ENCODE results near the gene PGF. TPM values are rescaled to one million over a fixed set of nuclear protein-coding genes. Genes with fewer than 3 reads are reported as not detected.

Gene PGF
- total RNA-seq, 1 donor from 2014 or later = 3.2 TPM

DNA sequence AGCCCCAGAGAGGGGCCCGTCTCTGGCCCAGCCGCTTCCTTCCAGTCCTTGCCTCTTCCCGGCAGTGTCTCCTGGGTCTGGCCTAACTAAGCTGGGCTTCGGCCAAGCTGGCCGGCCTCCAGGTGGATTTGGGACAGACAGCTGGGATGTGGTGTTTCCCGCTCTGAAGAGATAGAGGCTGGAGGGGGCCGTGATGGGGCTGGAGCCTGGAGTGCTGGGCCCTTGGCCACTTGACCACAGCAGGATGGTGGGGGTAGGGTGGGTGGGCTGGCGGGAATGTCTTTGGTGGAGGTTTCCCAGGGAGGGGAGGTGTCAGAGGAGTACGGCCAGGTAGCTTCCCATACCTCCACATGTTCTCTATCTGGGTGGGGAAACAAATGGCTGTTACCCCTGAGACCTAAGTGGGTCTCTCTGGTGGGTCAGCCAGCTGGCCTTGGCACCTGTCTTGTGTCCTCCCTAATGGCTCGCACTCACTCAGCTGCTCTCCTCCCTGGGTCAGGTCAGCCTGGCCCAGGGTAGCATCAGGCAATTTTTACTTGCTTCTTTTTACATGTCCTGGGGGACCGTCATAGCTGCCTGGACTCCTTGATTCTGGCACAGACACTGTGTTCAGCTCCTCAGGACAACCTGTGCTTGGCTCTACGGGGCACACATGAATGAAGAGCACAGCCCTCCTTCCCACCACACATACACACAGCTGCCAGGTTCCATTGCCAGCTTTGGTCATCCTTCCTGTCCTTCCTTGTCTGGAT lies 19.8 kb upstream of the PGF start:
- Mint-ChIP-seq H3K4me1 (ENCODE audit: low read depth) (peaks cover 33% of the 10 kb centered on the region), H3K27ac (ENCODE audit: unreplicated experiment) (no peak overlapping the region), H3K36me3 (ENCODE audit: low read depth) (no peaks in the 10 kb centered on the region), H3K27me3 (ENCODE audit: low read depth) (no peaks in the 10 kb centered on the region), H3K4me3 (ENCODE audit: unreplicated experiment) (no peak overlapping the region), H3K9me3 (ENCODE audit: low read depth) (no peaks in the 10 kb centered on the region)
- DNase-seq (ENCODE audit: low spot score) = no peak
- TF ChIP-seq, protein P1, sequence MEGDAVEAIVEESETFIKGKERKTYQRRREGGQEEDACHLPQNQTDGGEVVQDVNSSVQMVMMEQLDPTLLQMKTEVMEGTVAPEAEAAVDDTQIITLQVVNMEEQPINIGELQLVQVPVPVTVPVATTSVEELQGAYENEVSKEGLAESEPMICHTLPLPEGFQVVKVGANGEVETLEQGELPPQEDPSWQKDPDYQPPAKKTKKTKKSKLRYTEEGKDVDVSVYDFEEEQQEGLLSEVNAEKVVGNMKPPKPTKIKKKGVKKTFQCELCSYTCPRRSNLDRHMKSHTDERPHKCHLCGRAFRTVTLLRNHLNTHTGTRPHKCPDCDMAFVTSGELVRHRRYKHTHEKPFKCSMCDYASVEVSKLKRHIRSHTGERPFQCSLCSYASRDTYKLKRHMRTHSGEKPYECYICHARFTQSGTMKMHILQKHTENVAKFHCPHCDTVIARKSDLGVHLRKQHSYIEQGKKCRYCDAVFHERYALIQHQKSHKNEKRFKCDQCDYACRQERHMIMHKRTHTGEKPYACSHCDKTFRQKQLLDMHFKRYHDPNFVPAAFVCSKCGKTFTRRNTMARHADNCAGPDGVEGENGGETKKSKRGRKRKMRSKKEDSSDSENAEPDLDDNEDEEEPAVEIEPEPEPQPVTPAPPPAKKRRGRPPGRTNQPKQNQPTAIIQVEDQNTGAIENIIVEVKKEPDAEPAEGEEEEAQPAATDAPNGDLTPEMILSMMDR (IDR thresholded peaks at IDR 0.05) = no peak

DNA sequence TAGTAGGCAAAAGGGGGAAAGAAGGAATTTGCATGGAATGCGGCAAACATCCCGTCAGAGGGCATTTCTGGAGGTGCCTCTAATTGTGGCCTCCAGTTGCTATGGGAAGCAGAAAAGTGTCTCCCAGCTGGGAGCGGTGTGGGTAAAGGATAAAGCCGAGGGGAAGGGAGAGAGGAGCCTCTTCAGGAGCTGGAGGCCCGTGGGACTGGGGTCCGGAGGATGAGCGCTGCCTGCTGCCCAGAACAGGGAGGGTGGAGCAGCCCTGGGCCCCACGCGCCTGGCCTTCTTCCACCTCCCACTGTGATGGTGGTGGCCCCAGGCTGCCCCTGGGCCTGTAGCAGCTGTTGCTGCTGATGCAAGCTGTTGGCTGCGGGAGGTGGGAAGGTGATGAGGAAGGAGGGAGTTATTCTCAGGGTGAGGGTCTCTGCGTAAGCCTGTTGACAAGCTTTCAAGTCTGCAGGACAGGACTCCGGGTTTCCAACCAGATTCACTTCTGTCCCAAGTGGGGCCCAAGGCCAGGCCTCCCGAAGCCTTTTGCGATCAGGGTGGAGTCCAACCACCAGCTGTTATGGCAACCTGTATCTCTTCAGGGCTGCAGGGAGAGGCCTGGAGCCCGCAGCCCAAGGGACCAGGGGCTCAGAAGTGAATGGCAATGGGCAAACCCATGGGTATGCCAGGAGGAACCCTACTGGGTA lies 19.1 kb upstream of the PGF start:
- Mint-ChIP-seq H3K9me3 (ENCODE audit: low read depth) (no peaks in the 10 kb centered on the region), H3K27ac (ENCODE audit: unreplicated experiment) (no peak overlapping the region), H3K4me1 (ENCODE audit: low read depth) (peaks cover 26% of the 10 kb centered on the region), H3K4me3 (ENCODE audit: unreplicated experiment) (no peak overlapping the region), H3K27me3 (ENCODE audit: low read depth) (no peaks in the 10 kb centered on the region), H3K36me3 (ENCODE audit: low read depth) (no peaks in the 10 kb centered on the region)
- no peak for DNase-seq (ENCODE audit: low spot score)
- TF ChIP-seq, protein P1 (IDR thresholded peaks at IDR 0.05) = no peak

DNA sequence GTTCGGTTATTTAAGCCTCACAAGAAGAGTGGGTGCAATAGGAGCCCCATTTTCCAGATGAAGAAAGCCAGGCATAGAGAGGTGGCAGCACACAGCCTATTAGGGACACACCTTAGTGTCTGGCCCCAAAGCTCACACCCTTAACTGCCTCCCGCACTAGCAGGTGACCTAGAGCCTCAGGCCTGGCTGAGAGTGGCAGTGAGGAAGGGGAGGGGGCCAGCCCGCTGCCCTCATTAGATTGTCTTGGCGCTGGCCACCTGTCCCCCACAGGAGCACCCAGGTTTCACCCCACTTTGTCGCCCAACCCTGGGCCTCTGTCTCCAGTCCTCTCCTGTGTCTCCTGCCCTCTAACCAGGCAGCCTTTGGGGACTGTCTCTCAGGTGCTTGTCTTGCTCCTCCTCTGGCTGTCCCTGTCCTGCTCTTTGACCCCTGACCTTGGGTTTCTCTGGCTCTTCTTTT lies 18.5 kb upstream of the PGF start:
- no peaks in the 10 kb centered on the region for H3K27me3 Mint-ChIP-seq (ENCODE audit: low read depth)
- no peaks in the 10 kb centered on the region for H3K36me3 Mint-ChIP-seq (ENCODE audit: low read depth)
- TF ChIP-seq, protein P1 (IDR thresholded peaks at IDR 0.05) = no peak
- DNase-seq (ENCODE audit: low spot score) = no peak
- peaks cover 20% of the 10 kb centered on the region for H3K4me1 Mint-ChIP-seq (ENCODE audit: low read depth)
- H3K27ac Mint-ChIP-seq (ENCODE audit: unreplicated experiment) = no peak overlapping the region
- H3K4me3 Mint-ChIP-seq (ENCODE audit: unreplicated experiment) = no peak overlapping the region
- no peaks in the 10 kb centered on the region for H3K9me3 Mint-ChIP-seq (ENCODE audit: low read depth)

DNA sequence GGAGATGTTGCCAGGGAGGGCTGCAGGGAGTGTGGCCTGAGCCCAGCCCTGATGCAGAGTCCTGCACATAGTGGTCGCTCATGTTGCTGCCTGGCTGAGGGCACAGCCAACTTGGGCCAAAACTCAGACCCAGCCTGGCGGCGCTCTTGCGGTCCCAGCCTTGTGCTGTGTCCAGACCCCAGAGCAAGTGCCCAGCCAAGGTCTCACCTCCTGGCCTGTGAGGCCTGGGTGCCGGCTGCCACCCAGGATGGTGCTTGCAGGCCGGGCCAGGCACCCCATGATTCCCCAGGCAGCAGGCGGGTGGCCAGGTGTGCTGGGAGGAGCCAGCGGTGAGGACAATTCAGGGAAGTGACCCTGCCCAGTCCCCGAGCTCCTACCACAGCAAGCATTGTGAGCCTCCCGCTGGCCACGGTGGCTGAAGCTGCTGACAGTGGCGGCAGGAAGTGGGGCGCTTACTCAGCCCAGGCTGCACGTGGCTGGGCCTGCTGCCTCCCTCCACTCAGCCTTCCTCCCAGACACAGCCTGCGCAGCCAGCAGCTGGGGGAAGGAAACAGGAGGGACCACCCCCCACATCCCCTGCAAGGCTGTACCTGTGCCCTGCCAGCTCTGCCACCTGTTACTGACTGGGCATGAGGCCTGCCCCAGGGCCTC lies 17.7 kb upstream of the PGF start:
- TF ChIP-seq, protein P1 (IDR thresholded peaks at IDR 0.05) = no peak
- no peaks in the 10 kb centered on the region for H3K36me3 Mint-ChIP-seq (ENCODE audit: low read depth)
- no peak overlapping the region for H3K4me3 Mint-ChIP-seq (ENCODE audit: unreplicated experiment)
- H3K27me3 Mint-ChIP-seq (ENCODE audit: low read depth) = no peaks in the 10 kb centered on the region
- H3K27ac Mint-ChIP-seq (ENCODE audit: unreplicated experiment) = no peak overlapping the region
- DNase-seq (ENCODE audit: low spot score) = no peak
- peaks cover 12% of the 10 kb centered on the region for H3K4me1 Mint-ChIP-seq (ENCODE audit: low read depth)
- H3K9me3 Mint-ChIP-seq (ENCODE audit: low read depth) = no peaks in the 10 kb centered on the region

GRCh38 chr14:74968811-74969210 lies 13.4 kb upstream of the PGF start:
- no peak for DNase-seq (ENCODE audit: low spot score)
- Mint-ChIP-seq H3K27ac (ENCODE audit: unreplicated experiment) (no peak overlapping the region), H3K9me3 (ENCODE audit: low read depth) (no peaks in the 10 kb centered on the region), H3K36me3 (ENCODE audit: low read depth) (no peaks in the 10 kb centered on the region), H3K4me3 (ENCODE audit: unreplicated experiment) (no peak overlapping the region), H3K27me3 (ENCODE audit: low read depth) (peaks cover 3% of the 10 kb centered on the region), H3K4me1 (ENCODE audit: low read depth) (no peaks in the 10 kb centered on the region)
- TF ChIP-seq, protein P1 (IDR thresholded peaks at IDR 0.05) = no peak
